ENCODE results near the gene CBLB. TPM values are rescaled to one million over a fixed set of nuclear protein-coding genes. Genes with fewer than 3 reads are reported as not detected.

The CBLB gene
- total RNA-seq, 1 experiment from 2014 or later, result 8.6 TPM

DNA sequence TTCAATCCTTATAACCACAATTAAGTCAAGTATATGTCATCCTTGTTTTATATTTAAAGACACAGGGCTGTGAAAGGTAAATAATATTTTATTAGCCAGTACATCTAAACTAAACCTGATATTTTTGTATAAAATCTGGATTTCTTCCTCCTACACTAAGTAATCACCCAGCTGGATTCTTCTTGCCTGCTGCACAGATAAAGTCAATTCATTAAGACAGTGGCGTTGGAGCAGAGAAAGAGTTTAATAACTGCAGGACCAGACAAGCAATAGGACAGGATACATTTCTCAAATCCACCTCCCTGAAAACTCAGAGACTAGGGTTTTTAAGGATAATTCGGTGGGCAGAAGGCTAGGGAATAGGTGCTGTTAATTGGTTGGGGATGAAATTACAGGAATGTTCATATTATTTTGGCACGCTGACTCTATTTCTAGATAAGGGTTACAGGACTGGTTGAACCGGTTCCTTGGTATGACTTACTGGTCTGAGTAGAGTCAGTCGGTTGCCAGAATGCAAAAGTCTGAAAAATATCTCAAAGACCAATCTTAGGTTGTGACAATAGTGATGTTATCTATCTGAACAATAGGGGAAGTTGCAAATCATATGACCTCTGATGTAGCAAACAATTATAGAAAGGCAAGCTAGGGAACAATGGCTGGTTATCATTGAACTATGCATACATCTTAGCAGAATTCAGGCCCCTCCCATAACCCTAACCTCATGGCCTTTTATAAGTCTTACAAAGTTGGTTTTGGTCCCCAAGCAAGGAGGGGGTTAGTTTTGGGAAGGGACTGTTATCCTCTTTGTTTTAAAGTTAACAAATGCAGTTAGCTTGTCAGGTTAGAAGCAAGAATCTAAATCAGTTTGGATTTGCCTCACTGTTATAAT, 257.3 kb downstream of the CBLB start:
- H3K27ac ChIP-seq (ENCODE audit: low read length), result no peak overlapping the region
- DNase-seq (ENCODE audit: low read depth, low spot score) (no peak), ATAC-seq (no peak)
- ChIA-PET CTCF (no interaction called here), POLR2A (no interaction called here)
- H3K4me3 ChIP-seq (ENCODE audit: low read depth in 2 of 2, low read length in 2 of 2), result no peak overlapping the region
- no peaks in the 10 kb centered on the region for H3K4me1 ChIP-seq (ENCODE audit: control insufficient read depth, insufficient read depth, low read length)
- no TSS peak for BruUV-seq (replicated peaks)
- intact Hi-C loops (cut with micrococcal nuclease; ENCODE audit: unreplicated experiment) (no loop called here), in situ Hi-C loops (cut with HindIII; ENCODE audit: low pct_unique_long_range_greater_than_20kb, low sequenced_read_pairs) (no loop called here)
- H3K9me3 ChIP-seq (ENCODE audit: control insufficient read depth, insufficient read depth, low read depth, low read length), result no peaks in the 10 kb centered on the region
- H3K27me3 ChIP-seq (ENCODE audit: control insufficient read depth, insufficient read depth, low read length), result no peaks in the 10 kb centered on the region
- no peak for TF ChIP-seq POLR2AphosphoS5 (IDR thresholded peaks at IDR 0.05; ENCODE audit: low read depth, low read length)
- TF ChIP-seq TCF7L2 (IDR thresholded peaks at IDR 0.05; ENCODE audit: low read depth, low read length), result no peak
- TF ChIP-seq, protein P1, sequence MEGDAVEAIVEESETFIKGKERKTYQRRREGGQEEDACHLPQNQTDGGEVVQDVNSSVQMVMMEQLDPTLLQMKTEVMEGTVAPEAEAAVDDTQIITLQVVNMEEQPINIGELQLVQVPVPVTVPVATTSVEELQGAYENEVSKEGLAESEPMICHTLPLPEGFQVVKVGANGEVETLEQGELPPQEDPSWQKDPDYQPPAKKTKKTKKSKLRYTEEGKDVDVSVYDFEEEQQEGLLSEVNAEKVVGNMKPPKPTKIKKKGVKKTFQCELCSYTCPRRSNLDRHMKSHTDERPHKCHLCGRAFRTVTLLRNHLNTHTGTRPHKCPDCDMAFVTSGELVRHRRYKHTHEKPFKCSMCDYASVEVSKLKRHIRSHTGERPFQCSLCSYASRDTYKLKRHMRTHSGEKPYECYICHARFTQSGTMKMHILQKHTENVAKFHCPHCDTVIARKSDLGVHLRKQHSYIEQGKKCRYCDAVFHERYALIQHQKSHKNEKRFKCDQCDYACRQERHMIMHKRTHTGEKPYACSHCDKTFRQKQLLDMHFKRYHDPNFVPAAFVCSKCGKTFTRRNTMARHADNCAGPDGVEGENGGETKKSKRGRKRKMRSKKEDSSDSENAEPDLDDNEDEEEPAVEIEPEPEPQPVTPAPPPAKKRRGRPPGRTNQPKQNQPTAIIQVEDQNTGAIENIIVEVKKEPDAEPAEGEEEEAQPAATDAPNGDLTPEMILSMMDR (IDR thresholded peaks at IDR 0.05), result no peak
- no peak for TF ChIP-seq SIN3A (IDR thresholded peaks at IDR 0.05; ENCODE audit: borderline replicate concordance, insufficient read depth, low read depth, low read length)
- TF ChIP-seq REST (IDR thresholded peaks at IDR 0.05; ENCODE audit: insufficient read depth in 1 of 2, low read depth in 2 of 2, low read length in 1 of 2), result no peak
- no peaks in the 10 kb centered on the region for H3K36me3 ChIP-seq (ENCODE audit: control insufficient read depth, insufficient read depth, low read length)

DNA sequence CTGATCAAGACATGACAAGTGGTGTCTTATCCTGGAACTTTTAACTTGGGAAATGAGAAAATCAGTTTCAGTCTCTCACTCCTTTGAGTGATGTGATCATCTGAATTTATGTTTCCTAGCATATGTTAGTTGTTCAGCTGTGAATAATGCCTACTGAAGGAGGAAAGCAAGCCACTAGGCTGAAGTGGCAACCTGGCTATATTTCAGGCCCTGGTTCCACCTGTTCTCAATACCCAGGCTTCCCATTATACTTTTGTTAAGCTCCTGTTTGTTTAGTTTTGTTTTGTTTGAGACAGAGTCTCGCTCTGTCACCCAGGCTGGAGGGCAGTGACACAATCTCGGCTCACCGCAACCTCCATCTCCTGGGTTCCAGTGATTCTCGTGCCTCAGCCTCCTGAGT, 258.3 kb downstream of the CBLB start:
- no peaks in the 10 kb centered on the region for H3K9me3 ChIP-seq (ENCODE audit: control insufficient read depth, insufficient read depth, low read depth, low read length)
- no peaks in the 10 kb centered on the region for H3K27me3 ChIP-seq (ENCODE audit: control insufficient read depth, insufficient read depth, low read length)
- BruUV-seq (replicated peaks), result no TSS peak
- intact Hi-C loops (cut with micrococcal nuclease; ENCODE audit: unreplicated experiment), result no loop called here
- H3K27ac ChIP-seq (ENCODE audit: low read length), result no peak overlapping the region
- H3K36me3 ChIP-seq (ENCODE audit: control insufficient read depth, insufficient read depth, low read length), result no peaks in the 10 kb centered on the region
- ChIA-PET POLR2A (interaction anchor here (0.7 kb wide), 1 partner anchor 84 kb away, joined by 4 read pairs; no protein-coding TSS in a partner anchor), CTCF (no interaction called here)
- DNase-seq (ENCODE audit: low read depth, low spot score) (no peak), ATAC-seq (no peak)
- in situ Hi-C loops (cut with HindIII; ENCODE audit: low pct_unique_long_range_greater_than_20kb, low sequenced_read_pairs), result no loop called here
- H3K4me1 ChIP-seq (ENCODE audit: control insufficient read depth, insufficient read depth, low read length), result no peaks in the 10 kb centered on the region
- TF ChIP-seq, protein P1 (IDR thresholded peaks at IDR 0.05), result no peak
- TF ChIP-seq TCF7L2 (IDR thresholded peaks at IDR 0.05; ENCODE audit: low read depth, low read length), result no peak
- no peak for TF ChIP-seq POLR2AphosphoS5 (IDR thresholded peaks at IDR 0.05; ENCODE audit: low read depth, low read length)
- no peak for TF ChIP-seq REST (IDR thresholded peaks at IDR 0.05; ENCODE audit: insufficient read depth in 1 of 2, low read depth in 2 of 2, low read length in 1 of 2)
- no peak for TF ChIP-seq SIN3A (IDR thresholded peaks at IDR 0.05; ENCODE audit: borderline replicate concordance, insufficient read depth, low read depth, low read length)
- no peak overlapping the region for H3K4me3 ChIP-seq (ENCODE audit: low read depth in 2 of 2, low read length in 2 of 2)
